ENCODE measurements around the gene ZNF18.
"Not testable (repeated sequence)": the region's sequence is repeated elsewhere in the genome, so short reads cannot be mapped to it uniquely, and the experiment has no call there.

ZNF18 gene

GRCh38 chr17:11981862-11982261 lies 15.4 kb downstream of the ZNF18 start:
- DNase-seq = no peak

GRCh38 chr17:11980813-11981212 lies 16.5 kb downstream of the ZNF18 start:
- no peak for DNase-seq

GRCh38 chr17:11979795-11980194 lies 17.5 kb downstream of the ZNF18 start:
- no peak for DNase-seq

GRCh38 chr17:11972741-11973140 lies 24.5 kb downstream of the ZNF18 start:
- DNase-seq = not testable (repeated sequence)

GRCh38 chr17:11969565-11969964 lies 27.7 kb downstream of the ZNF18 start:
- no peak for DNase-seq

GRCh38 chr17:11954936-11955335 lies 42.3 kb downstream of the ZNF18 start:
- no peak for DNase-seq

- no peak for DNase-seq
Measured at GRCh38 chr17:11953924-11954323, 43.4 kb downstream of the ZNF18 start.

GRCh38 chr17:11952610-11953009 lies 44.7 kb downstream of the ZNF18 start:
- no peak for DNase-seq

- no peak for DNase-seq
Measured at GRCh38 chr17:11950771-11951519, 46.3 kb downstream of the ZNF18 start.

- not testable (repeated sequence) for DNase-seq
Measured at GRCh38 chr17:11949571-11949970, 47.7 kb downstream of the ZNF18 start.

- no peak for DNase-seq
Measured at GRCh38 chr17:11948789-11949188, 48.5 kb downstream of the ZNF18 start.

GRCh38 chr17:11944587-11944986 lies 52.7 kb downstream of the ZNF18 start:
- no peak for DNase-seq

GRCh38 chr17:11943759-11944347 lies 53.4 kb downstream of the ZNF18 start:
- no peak for DNase-seq

GRCh38 chr17:11943086-11943485 lies 54.2 kb downstream of the ZNF18 start:
- not testable (repeated sequence) for DNase-seq

- no peak for DNase-seq
Measured at GRCh38 chr17:11940904-11941303, 56.4 kb downstream of the ZNF18 start.

GRCh38 chr17:11935734-11936406 lies 61.4 kb downstream of the ZNF18 start:
- DNase-seq = peak; percentile 12 to 60

- DNase-seq = no peak
Measured at GRCh38 chr17:11932337-11932898, 64.9 kb downstream of the ZNF18 start.

- no peak for DNase-seq
Measured at GRCh38 chr17:11928436-11928835, 68.8 kb downstream of the ZNF18 start.

All from inflammatory macrophage treated with lipopolysaccharide for 1 hour (primary cell).